ENCODE data around the gene NHEJ1. TPM values are rescaled to one million over a fixed set of nuclear protein-coding genes. Genes with fewer than 3 reads are reported as not detected.

NHEJ1 gene
- total and polyA plus RNA-seq, 9 of the 15 experiments (the other 6 are each of a cell fraction or from before 2014, with no cell fraction given): 9.0 to 23.7 (median 13.9) TPM

DNA sequence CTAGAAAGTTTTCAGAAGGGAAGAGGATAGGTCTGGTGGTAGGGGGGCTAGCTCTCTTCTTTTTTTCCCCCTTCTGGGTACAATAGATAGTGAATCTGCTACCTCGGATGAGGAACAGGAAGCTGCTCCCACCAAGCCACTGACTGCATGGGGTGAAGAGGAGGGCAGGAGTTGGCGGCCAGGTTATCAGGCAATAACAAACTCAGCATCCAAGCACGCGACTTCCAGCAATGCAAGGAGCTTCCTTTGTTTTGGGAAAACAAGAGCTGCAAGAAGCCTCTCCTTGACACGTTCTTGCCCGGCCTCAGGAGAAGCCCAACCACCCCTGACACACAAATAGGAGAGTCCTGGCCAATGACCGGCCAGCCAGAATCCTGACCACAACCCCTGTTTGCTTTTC lies 32.2 kb downstream of the NHEJ1 start:
- no peak overlapping the region for H2AFZ ChIP-seq (ENCODE audit: low read depth, low read length)
- FAIRE-seq (no peak), ATAC-seq (peak; percentile 37), DNase-seq (ENCODE audit: extremely low read depth in 1 of 4, low spot score in 3 of 4) (peak; percentile 16 to 67 (median 29))
- in situ Hi-C loops (cut with MboI) (no loop called here), intact Hi-C loops (cut with micrococcal nuclease) (no loop called here)
- no peak overlapping the region for H3K9ac ChIP-seq (ENCODE audit: insufficient read depth in 1 of 2, low read depth in 2 of 2, low read length in 2 of 2)
- 0% methylated on average over 7 of the region's 7 CpGs for whole genome bisulfite sequencing (ENCODE audit: insufficient coverage, low coverage, missing lambda C conversion rate)
- no peaks in the 10 kb centered on the region for H3K79me2 ChIP-seq (ENCODE audit: control insufficient read depth, insufficient read depth, low read length)
- no peaks in the 10 kb centered on the region for H3K27me3 ChIP-seq (ENCODE audit: control insufficient read depth in 2 of 2, insufficient read depth in 2 of 2, low read length in 2 of 2)
- no peak overlapping the region for H3K4me3 ChIP-seq
- peaks cover 3% of the 10 kb centered on the region for H3K9me1 ChIP-seq (ENCODE audit: control insufficient read depth, insufficient read depth, low read length)
- H3K4me2 ChIP-seq (ENCODE audit: insufficient read depth, low read length): peak overlapping the region; percentile 30
- ChIA-PET POLR2A (no interaction called here), CTCF (ENCODE audit: low intra/inter-chr PET ratio) (no interaction called here)
- H4K20me1 ChIP-seq (replicated peaks; ENCODE audit: control insufficient read depth, insufficient read depth, low read length): no peaks in the 10 kb centered on the region
- H3K4me1 ChIP-seq (replicated peaks in 1 of 2; ENCODE audit: control insufficient read depth in 2 of 2, insufficient read depth in 2 of 2, low read length in 2 of 2): peaks cover 21 to 35% of the 10 kb centered on the region in 2 experiments
- BruUV-seq (replicated peaks): no TSS peak
- H3K27ac ChIP-seq (ENCODE audit: extremely low read depth, low read depth, low read length): no peak overlapping the region
- no peaks in the 10 kb centered on the region for H3K9me3 ChIP-seq (replicated peaks; ENCODE audit: control insufficient read depth, insufficient read depth, low read depth, low read length)
- no peaks in the 10 kb centered on the region for H3K36me3 ChIP-seq (ENCODE audit: control insufficient read depth, insufficient read depth, low read length)
- peak; percentile 73; the same call in 1 of the 2 replicates for TF ChIP-seq BHLHE40 (IDR thresholded peaks at IDR 0.05; ENCODE audit: low read length)
- TF ChIP-seq CXXC5 (CRISPR knock-in tag; IDR thresholded peaks at IDR 0.05): 0 out of 2 replicates have a peak, but pooled peaks have one; percentile 15
- no peak for TF ChIP-seq HLTF (IDR thresholded peaks at IDR 0.05)
- TF ChIP-seq SOX6 (IDR thresholded peaks at IDR 0.05): peak; percentile 43; the same call in 1 of the 2 replicates
- TF ChIP-seq HIVEP1 (CRISPR knock-in tag; IDR thresholded peaks at IDR 0.05): no peak
- no peak for TF ChIP-seq ADNP (tag; IDR thresholded peaks at IDR 0.05)
- TF ChIP-seq, protein P1, sequence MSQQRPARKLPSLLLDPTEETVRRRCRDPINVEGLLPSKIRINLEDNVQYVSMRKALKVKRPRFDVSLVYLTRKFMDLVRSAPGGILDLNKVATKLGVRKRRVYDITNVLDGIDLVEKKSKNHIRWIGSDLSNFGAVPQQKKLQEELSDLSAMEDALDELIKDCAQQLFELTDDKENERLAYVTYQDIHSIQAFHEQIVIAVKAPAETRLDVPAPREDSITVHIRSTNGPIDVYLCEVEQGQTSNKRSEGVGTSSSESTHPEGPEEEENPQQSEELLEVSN (IDR thresholded peaks at IDR 0.05; ENCODE audit: borderline replicate concordance in 1 of 2, extremely low read depth in 1 of 2, insufficient read depth in 1 of 2, insufficient read length in 1 of 2, low read depth in 1 of 2, low read length in 1 of 2, poor library complexity in 1 of 2, severe bottlenecking in 1 of 2): peak in 1 of 2 experiments; percentile 49
- TF ChIP-seq HNRNPLL (IDR thresholded peaks at IDR 0.05; ENCODE audit: low read depth, low read length, poor library complexity, severe bottlenecking): no peak
- TF ChIP-seq FOXK1 (CRISPR knock-in tag; IDR thresholded peaks at IDR 0.05; ENCODE audit: borderline replicate concordance): no peak
- TF ChIP-seq ZNF174 (CRISPR knock-in tag; IDR thresholded peaks at IDR 0.05): no peak
- TF ChIP-seq KLF10 (CRISPR knock-in tag; IDR thresholded peaks at IDR 0.05): no peak
- TF ChIP-seq TCF7L2 (IDR thresholded peaks at IDR 0.05; ENCODE audit: low read depth, low read length): no peak
- TF ChIP-seq U2AF1 (optimal IDR thresholded peaks at IDR 0.05; ENCODE audit: low read depth, low read length): no peak
- TF ChIP-seq, protein P2, sequence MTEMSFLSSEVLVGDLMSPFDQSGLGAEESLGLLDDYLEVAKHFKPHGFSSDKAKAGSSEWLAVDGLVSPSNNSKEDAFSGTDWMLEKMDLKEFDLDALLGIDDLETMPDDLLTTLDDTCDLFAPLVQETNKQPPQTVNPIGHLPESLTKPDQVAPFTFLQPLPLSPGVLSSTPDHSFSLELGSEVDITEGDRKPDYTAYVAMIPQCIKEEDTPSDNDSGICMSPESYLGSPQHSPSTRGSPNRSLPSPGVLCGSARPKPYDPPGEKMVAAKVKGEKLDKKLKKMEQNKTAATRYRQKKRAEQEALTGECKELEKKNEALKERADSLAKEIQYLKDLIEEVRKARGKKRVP (CRISPR knock-in tag; IDR thresholded peaks at IDR 0.05): no peak
- TF ChIP-seq, protein P3, sequence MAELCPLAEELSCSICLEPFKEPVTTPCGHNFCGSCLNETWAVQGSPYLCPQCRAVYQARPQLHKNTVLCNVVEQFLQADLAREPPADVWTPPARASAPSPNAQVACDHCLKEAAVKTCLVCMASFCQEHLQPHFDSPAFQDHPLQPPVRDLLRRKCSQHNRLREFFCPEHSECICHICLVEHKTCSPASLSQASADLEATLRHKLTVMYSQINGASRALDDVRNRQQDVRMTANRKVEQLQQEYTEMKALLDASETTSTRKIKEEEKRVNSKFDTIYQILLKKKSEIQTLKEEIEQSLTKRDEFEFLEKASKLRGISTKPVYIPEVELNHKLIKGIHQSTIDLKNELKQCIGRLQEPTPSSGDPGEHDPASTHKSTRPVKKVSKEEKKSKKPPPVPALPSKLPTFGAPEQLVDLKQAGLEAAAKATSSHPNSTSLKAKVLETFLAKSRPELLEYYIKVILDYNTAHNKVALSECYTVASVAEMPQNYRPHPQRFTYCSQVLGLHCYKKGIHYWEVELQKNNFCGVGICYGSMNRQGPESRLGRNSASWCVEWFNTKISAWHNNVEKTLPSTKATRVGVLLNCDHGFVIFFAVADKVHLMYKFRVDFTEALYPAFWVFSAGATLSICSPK (IDR thresholded peaks at IDR 0.05; ENCODE audit: borderline replicate concordance): no peak
- no peak for TF ChIP-seq SREBF1 (IDR thresholded peaks at IDR 0.05; ENCODE audit: borderline replicate concordance, low read depth, low read length)
- 0 out of 2 replicates have a peak, but pooled peaks have one; percentile 4 for TF ChIP-seq TAL1 (IDR thresholded peaks at IDR 0.05)
- no peak for TF ChIP-seq ZNF280A (IDR thresholded peaks at IDR 0.05; ENCODE audit: low read depth, partially characterized antibody)
- TF ChIP-seq ZBTB7A (IDR thresholded peaks at IDR 0.05; ENCODE audit: borderline replicate concordance, control insufficient read depth, low read depth, low read length): no peak

Data from K562 (cell line).